ENCODE results near the gene PURB.
A peak's percentile ranks its signal among the peaks of the same experiment; 100 is the strongest.

Gene PURB

DNA sequence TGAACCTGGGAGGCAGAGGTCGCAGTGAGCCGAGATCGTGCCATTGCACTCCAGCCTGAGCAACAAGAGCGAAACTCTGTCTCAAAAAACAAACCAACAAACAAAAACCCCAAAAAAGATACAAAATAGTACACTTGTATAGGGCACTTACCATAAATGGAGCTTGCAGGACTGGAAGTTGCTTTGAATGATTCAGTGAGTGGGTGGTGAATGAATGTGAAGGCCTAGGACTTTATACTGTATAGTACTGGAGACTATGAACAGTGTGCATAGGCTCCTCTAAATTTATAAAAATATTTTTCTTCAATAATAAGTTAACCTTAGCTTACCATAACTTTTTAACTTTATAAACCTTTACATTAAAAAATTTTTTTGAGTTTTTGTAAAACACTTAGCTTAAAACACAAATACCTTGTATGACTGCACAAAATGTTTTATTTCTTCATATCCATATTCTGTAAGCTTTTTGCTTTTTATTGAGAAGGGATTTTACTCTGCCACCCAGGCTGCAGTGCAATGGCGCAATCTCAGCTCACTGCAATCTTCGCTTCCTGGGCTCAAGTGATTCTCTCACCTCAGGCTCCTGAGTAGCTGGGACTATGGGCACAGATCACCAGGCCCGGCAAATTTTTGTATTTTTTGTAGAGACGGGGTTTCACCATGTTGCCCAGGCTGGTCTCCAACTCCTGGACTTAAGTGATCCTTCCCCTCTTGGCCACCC lies 30.5 kb downstream of the PURB start:
- TF ChIP-seq, protein P1, sequence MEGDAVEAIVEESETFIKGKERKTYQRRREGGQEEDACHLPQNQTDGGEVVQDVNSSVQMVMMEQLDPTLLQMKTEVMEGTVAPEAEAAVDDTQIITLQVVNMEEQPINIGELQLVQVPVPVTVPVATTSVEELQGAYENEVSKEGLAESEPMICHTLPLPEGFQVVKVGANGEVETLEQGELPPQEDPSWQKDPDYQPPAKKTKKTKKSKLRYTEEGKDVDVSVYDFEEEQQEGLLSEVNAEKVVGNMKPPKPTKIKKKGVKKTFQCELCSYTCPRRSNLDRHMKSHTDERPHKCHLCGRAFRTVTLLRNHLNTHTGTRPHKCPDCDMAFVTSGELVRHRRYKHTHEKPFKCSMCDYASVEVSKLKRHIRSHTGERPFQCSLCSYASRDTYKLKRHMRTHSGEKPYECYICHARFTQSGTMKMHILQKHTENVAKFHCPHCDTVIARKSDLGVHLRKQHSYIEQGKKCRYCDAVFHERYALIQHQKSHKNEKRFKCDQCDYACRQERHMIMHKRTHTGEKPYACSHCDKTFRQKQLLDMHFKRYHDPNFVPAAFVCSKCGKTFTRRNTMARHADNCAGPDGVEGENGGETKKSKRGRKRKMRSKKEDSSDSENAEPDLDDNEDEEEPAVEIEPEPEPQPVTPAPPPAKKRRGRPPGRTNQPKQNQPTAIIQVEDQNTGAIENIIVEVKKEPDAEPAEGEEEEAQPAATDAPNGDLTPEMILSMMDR (IDR thresholded peaks at IDR 0.05; ENCODE audit: low read depth, low read length) = no peak
- Histone ChIP-seq H3K36me3 (no peaks in the 10 kb centered on the region), H3K27me3 (ENCODE audit: insufficient read depth, low read depth, severe bottlenecking) (no peaks in the 10 kb centered on the region), H3K27ac (no peak overlapping the region), H3K9me3 (ENCODE audit: severe bottlenecking) (no peaks in the 10 kb centered on the region), H3K4me3 (ENCODE audit: low read depth, low read length) (no peak overlapping the region)
- no peak for DNase-seq

DNA sequence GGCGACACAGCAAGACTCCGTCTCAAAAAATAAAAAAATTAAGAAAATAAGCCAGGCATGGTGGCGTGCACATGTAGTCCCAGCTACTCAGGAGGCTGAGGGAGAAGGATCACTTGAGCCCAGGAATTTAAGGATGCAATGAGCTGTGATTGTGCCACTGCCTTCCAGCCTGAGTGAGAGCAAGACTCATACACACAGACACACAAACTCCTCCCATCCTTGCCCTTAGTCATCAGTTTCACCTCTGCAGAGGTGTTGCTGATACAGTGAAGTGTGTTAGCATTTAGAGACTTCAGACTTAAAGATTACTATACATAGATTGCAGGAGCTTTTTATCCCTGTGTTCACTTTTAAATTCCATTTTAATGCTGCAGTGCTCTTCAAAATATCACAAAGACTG lies 31.9 kb downstream of the PURB start:
- TF ChIP-seq, protein P1 (IDR thresholded peaks at IDR 0.05; ENCODE audit: low read depth, low read length) = no peak
- no peak overlapping the region for H3K27ac ChIP-seq
- no peak overlapping the region for H3K4me3 ChIP-seq (ENCODE audit: low read depth, low read length)
- H3K9me3 ChIP-seq (ENCODE audit: severe bottlenecking) = no peaks in the 10 kb centered on the region
- no peaks in the 10 kb centered on the region for H3K36me3 ChIP-seq
- no peak for DNase-seq
- H3K27me3 ChIP-seq (ENCODE audit: insufficient read depth, low read depth, severe bottlenecking) = no peaks in the 10 kb centered on the region

DNA sequence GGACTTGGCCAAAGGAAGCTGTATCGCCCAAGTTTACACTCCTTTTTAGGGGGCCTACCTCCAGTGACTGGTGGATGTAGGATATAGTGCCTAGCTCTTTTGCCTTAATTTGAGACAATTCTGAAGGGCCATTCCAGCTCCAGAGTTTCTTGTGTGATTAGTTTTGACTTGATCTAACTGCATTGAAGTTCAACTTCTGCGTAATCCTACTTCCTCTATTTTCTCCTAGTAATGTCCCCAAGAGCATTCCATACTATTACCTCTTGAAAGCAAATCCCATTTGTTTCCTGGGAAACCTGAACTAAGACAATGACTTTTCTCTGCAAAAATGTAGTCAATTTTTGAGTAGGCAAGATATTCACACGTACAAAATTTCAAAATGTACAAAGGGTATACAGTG lies 32.7 kb downstream of the PURB start:
- Histone ChIP-seq H3K36me3 (no peaks in the 10 kb centered on the region), H3K4me3 (ENCODE audit: low read depth, low read length) (no peak overlapping the region), H3K27ac (no peak overlapping the region), H3K9me3 (ENCODE audit: severe bottlenecking) (no peaks in the 10 kb centered on the region), H3K27me3 (ENCODE audit: insufficient read depth, low read depth, severe bottlenecking) (no peaks in the 10 kb centered on the region)
- DNase-seq = no peak
- TF ChIP-seq, protein P1 (IDR thresholded peaks at IDR 0.05; ENCODE audit: low read depth, low read length) = no peak

DNA sequence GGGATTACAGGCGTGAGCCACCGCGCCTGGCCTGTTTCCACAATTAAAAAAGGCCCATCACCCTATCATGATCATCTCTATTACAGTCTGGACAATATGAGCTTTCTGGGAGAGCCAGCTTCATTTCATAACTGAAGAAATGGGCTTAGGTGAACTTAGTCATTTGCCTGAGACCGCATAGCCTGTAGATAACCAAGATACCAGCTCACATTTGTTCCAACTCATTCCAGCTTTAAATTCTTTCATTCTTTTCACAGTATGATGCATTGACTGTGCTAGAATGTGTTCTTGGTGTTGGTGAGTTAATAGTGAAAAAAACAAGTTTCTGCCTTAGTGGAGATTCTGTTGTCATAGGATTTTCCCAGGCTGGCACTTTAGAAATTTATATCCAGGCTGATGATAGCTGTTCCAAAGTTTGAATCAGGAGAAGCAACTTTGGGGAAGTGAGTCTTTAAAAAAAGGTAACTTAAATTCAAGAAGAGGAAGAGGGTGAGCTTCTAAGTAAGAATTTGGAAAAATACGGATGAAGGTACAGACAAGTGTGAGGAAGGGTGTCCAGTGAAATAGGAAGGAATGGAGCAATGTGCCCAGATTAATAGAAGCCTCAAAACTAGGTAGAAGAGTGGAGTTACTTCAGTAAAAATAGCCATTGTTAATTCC lies 35.3 kb downstream of the PURB start:
- Histone ChIP-seq H3K4me3 (ENCODE audit: low read depth, low read length) (no peak overlapping the region), H3K36me3 (no peaks in the 10 kb centered on the region), H3K9me3 (ENCODE audit: severe bottlenecking) (no peaks in the 10 kb centered on the region), H3K27ac (no peak overlapping the region), H3K27me3 (ENCODE audit: insufficient read depth, low read depth, severe bottlenecking) (no peaks in the 10 kb centered on the region)
- TF ChIP-seq, protein P1 (IDR thresholded peaks at IDR 0.05; ENCODE audit: low read depth, low read length) = no peak
- DNase-seq = no peak

DNA sequence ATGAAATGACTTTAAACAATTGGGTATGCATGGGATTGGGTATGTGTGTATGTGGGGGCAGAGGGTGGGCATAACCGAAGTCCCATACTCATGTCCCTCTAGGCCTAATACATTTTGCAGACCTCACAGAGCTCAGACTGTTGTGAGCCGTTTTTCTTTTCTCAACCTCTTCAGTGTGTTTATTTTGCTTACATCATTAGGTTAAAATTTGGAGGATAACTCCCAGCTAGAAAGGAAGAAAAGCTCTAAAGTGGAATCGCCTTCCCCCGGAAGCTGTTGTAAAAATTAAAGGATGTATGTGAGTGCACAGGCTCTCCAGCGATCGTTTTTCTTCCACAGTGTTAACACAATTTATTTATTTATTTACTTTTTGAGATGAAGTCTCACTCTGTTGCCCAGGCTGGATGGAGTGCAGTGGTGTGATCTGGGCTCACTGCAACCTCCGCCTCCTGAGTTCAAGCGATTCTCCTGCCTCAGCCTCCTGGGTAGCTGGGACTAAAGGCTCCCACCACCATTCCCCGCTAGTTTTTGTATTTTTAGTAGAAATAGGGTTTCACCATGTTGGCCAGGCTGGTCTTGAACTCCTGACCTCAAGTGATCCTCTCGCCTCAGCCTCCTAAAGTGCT lies 36.0 kb downstream of the PURB start:
- TF ChIP-seq, protein P1 (IDR thresholded peaks at IDR 0.05; ENCODE audit: low read depth, low read length) = no peak
- Histone ChIP-seq H3K4me3 (ENCODE audit: low read depth, low read length) (peak overlapping the region; percentile 70), H3K36me3 (no peaks in the 10 kb centered on the region; the same call in 1 of the 2 replicates), H3K27ac (peak overlapping the region; percentile 100), H3K27me3 (ENCODE audit: insufficient read depth, low read depth, severe bottlenecking) (no peaks in the 10 kb centered on the region), H3K9me3 (ENCODE audit: severe bottlenecking) (no peaks in the 10 kb centered on the region)
- DNase-seq = no peak

Measured in WERI-Rb-1 (cell line).